ENCODE results near the gene RANBP17. TPM values are rescaled to one million over a fixed set of nuclear protein-coding genes. Genes with fewer than 3 reads are reported as not detected.
A peak's percentile ranks its signal among the peaks of the same experiment; 100 is the strongest.

The RANBP17 gene
- total and polyA plus RNA-seq, 2 experiments from 2014 or later: 43.8 to 53.1 TPM

DNA sequence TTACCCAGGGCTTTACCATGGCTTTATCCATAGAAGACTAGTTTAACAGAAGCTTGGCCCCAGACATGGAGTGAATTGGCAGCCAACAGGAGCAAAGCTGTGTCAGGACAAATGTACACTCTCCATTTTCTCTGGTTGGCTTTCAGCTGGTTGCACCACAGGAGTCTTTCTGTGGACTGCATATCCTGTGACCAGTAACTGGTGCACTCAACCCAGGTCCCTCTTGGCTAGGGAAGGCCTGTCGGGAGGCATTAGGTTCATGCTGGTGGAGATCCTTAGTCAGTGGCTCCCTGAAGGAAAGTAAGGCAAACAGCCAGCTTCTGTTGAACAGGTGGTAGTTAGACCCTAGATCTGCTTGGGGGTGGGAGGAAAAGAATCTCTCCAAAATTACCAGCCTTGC lies 300.3 kb downstream of the RANBP17 start:
- Histone ChIP-seq H3K27ac (ENCODE audit: low read depth) (no peak overlapping the region), H2AFZ (no peak overlapping the region), H3K4me1 (ENCODE audit: insufficient read depth) (peaks cover 7% of the 10 kb centered on the region; the same call in 1 of the 2 replicates), H3K4me3 (no peak overlapping the region), H4K20me1 (replicated peaks; ENCODE audit: insufficient read depth) (no peaks in the 10 kb centered on the region), H3K36me3 (ENCODE audit: insufficient read depth) (no peaks in the 10 kb centered on the region), H3K4me2 (no peak overlapping the region), H3F3A (replicated peaks; ENCODE audit: low read depth) (no peaks in the 10 kb centered on the region), H3K27me3 (ENCODE audit: insufficient read depth) (no peaks in the 10 kb centered on the region), H3K79me2 (replicated peaks; ENCODE audit: insufficient read depth) (no peaks in the 10 kb centered on the region), H3K9me2 (ENCODE audit: insufficient read depth) (no peaks in the 10 kb centered on the region)
- no peak overlapping the region for H3K27ac Mint-ChIP-seq
- peak; percentile 4 for DNase-seq (ENCODE audit: low spot score)
- ATAC-seq: peak; percentile 55
- no peaks in the 10 kb centered on the region for H3K27me3 Mint-ChIP-seq (ENCODE audit: insufficient read depth, low read depth, poor library complexity)
- peaks cover 21% of the 10 kb centered on the region for H3K4me1 Mint-ChIP-seq
- H3K9me3 Mint-ChIP-seq: no peaks in the 10 kb centered on the region
- no peaks in the 10 kb centered on the region for H3K36me3 Mint-ChIP-seq (ENCODE audit: low read depth)
- H3K4me3 Mint-ChIP-seq: no peak overlapping the region
- TF ChIP-seq CREB1 (CRISPR knock-in tag; IDR thresholded peaks at IDR 0.05; ENCODE audit: low read depth): no peak

DNA sequence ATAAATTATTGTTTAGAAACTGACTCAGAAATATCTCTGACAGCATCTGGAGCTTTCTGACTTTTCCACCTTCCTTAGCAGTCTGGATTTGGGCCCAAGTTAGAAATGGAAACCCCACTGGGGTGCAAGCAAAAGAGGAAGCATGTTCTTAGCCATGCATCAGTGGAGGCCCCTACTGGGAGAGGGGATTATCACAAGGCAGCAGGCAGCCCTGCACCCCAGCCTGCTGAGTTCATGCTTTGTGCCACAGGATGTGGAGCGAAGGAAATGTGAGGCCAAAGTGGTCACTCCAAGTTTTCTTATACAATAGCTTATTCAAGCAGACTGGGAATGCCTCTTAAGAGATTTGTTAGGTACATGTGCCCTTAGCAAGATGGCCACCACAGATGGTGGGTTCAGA lies 300.8 kb downstream of the RANBP17 start:
- H3K36me3 ChIP-seq (ENCODE audit: insufficient read depth): no peaks in the 10 kb centered on the region
- H3K79me2 ChIP-seq (replicated peaks; ENCODE audit: insufficient read depth): no peaks in the 10 kb centered on the region
- no peaks in the 10 kb centered on the region for H3F3A ChIP-seq (replicated peaks; ENCODE audit: low read depth)
- peaks cover 21% of the 10 kb centered on the region for H3K4me1 Mint-ChIP-seq
- no peaks in the 10 kb centered on the region for H4K20me1 ChIP-seq (replicated peaks; ENCODE audit: insufficient read depth)
- H3K27ac Mint-ChIP-seq: no peak overlapping the region
- no peak overlapping the region for H3K4me2 ChIP-seq
- H3K4me1 ChIP-seq (ENCODE audit: insufficient read depth): peaks cover 7% of the 10 kb centered on the region; the same call in 1 of the 2 replicates
- H2AFZ ChIP-seq: no peak overlapping the region
- no peak overlapping the region for H3K4me3 Mint-ChIP-seq
- no peak overlapping the region for H3K27ac ChIP-seq (ENCODE audit: low read depth)
- H3K9me2 ChIP-seq (ENCODE audit: insufficient read depth): no peaks in the 10 kb centered on the region
- DNase-seq (ENCODE audit: low spot score): peak; percentile 80
- ATAC-seq: peak; percentile 100
- H3K4me3 ChIP-seq: no peak overlapping the region
- no peaks in the 10 kb centered on the region for H3K36me3 Mint-ChIP-seq (ENCODE audit: low read depth)
- no peaks in the 10 kb centered on the region for H3K9me3 Mint-ChIP-seq
- H3K27me3 Mint-ChIP-seq (ENCODE audit: insufficient read depth, low read depth, poor library complexity): no peaks in the 10 kb centered on the region
- H3K27me3 ChIP-seq (ENCODE audit: insufficient read depth): no peaks in the 10 kb centered on the region
- TF ChIP-seq EZH2 (IDR thresholded peaks at IDR 0.05; ENCODE audit: low read depth, unreplicated experiment): no peak
- TF ChIP-seq JUNB (IDR thresholded peaks at IDR 0.05; ENCODE audit: unreplicated experiment): no peak
- no peak for TF ChIP-seq CREB1 (CRISPR knock-in tag; IDR thresholded peaks at IDR 0.05; ENCODE audit: low read depth)
- TF ChIP-seq POLR2AphosphoS5 (IDR thresholded peaks at IDR 0.05; ENCODE audit: low read depth): no peak
- TF ChIP-seq STAT1 (IDR thresholded peaks at IDR 0.05; ENCODE audit: unreplicated experiment): no peak
- TF ChIP-seq, protein P1, sequence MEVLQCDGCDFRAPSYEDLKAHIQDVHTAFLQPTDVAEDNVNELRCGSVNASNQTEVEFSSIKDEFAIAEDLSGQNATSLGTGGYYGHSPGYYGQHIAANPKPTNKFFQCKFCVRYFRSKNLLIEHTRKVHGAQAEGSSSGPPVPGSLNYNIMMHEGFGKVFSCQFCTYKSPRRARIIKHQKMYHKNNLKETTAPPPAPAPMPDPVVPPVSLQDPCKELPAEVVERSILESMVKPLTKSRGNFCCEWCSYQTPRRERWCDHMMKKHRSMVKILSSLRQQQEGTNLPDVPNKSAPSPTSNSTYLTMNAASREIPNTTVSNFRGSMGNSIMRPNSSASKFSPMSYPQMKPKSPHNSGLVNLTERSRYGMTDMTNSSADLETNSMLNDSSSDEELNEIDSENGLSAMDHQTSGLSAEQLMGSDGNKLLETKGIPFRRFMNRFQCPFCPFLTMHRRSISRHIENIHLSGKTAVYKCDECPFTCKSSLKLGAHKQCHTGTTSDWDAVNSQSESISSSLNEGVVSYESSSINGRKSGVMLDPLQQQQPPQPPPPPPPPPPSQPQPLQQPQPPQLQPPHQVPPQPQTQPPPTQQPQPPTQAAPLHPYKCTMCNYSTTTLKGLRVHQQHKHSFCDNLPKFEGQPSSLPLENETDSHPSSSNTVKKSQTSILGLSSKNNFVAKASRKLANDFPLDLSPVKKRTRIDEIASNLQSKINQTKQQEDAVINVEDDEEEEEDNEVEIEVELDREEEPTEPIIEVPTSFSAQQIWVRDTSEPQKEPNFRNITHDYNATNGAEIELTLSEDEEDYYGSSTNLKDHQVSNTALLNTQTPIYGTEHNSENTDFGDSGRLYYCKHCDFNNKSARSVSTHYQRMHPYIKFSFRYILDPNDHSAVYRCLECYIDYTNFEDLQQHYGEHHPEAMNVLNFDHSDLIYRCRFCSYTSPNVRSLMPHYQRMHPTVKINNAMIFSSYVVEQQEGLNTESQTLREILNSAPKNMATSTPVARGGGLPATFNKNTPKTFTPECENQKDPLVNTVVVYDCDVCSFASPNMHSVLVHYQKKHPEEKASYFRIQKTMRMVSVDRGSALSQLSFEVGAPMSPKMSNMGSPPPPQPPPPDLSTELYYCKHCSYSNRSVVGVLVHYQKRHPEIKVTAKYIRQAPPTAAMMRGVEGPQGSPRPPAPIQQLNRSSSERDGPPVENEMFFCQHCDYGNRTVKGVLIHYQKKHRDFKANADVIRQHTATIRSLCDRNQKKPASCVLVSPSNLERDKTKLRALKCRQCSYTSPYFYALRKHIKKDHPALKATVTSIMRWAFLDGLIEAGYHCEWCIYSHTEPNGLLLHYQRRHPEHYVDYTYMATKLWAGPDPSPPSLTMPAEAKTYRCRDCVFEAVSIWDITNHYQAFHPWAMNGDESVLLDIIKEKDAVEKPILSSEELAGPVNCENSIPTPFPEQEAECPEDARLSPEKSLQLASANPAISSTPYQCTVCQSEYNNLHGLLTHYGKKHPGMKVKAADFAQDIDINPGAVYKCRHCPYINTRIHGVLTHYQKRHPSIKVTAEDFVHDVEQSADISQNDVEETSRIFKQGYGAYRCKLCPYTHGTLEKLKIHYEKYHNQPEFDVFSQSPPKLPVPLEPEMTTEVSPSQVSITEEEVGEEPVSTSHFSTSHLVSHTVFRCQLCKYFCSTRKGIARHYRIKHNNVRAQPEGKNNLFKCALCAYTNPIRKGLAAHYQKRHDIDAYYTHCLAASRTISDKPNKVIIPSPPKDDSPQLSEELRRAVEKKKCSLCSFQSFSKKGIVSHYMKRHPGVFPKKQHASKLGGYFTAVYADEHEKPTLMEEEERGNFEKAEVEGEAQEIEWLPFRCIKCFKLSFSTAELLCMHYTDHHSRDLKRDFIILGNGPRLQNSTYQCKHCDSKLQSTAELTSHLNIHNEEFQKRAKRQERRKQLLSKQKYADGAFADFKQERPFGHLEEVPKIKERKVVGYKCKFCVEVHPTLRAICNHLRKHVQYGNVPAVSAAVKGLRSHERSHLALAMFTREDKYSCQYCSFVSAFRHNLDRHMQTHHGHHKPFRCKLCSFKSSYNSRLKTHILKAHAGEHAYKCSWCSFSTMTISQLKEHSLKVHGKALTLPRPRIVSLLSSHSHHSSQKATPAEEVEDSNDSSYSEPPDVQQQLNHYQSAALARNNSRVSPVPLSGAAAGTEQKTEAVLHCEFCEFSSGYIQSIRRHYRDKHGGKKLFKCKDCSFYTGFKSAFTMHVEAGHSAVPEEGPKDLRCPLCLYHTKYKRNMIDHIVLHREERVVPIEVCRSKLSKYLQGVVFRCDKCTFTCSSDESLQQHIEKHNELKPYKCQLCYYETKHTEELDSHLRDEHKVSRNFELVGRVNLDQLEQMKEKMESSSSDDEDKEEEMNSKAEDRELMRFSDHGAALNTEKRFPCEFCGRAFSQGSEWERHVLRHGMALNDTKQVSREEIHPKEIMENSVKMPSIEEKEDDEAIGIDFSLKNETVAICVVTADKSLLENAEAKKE (CRISPR knock-in tag; IDR thresholded peaks at IDR 0.05): peak; percentile 17; the same call in 1 of the 2 replicates
- no peak for TF ChIP-seq NANOG (IDR thresholded peaks at IDR 0.05; ENCODE audit: borderline replicate concordance)
- TF ChIP-seq, protein P2, sequence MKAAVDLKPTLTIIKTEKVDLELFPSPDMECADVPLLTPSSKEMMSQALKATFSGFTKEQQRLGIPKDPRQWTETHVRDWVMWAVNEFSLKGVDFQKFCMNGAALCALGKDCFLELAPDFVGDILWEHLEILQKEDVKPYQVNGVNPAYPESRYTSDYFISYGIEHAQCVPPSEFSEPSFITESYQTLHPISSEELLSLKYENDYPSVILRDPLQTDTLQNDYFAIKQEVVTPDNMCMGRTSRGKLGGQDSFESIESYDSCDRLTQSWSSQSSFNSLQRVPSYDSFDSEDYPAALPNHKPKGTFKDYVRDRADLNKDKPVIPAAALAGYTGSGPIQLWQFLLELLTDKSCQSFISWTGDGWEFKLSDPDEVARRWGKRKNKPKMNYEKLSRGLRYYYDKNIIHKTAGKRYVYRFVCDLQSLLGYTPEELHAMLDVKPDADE (IDR thresholded peaks at IDR 0.05): 0 out of 2 replicates have a peak, but pooled peaks have one; percentile 18
- no peak for TF ChIP-seq EZH2phosphoT487 (IDR thresholded peaks at IDR 0.05; ENCODE audit: unreplicated experiment)
- TF ChIP-seq ZNF331 (CRISPR knock-in tag; IDR thresholded peaks at IDR 0.05; ENCODE audit: low read depth): no peak
- TF ChIP-seq, protein P3, sequence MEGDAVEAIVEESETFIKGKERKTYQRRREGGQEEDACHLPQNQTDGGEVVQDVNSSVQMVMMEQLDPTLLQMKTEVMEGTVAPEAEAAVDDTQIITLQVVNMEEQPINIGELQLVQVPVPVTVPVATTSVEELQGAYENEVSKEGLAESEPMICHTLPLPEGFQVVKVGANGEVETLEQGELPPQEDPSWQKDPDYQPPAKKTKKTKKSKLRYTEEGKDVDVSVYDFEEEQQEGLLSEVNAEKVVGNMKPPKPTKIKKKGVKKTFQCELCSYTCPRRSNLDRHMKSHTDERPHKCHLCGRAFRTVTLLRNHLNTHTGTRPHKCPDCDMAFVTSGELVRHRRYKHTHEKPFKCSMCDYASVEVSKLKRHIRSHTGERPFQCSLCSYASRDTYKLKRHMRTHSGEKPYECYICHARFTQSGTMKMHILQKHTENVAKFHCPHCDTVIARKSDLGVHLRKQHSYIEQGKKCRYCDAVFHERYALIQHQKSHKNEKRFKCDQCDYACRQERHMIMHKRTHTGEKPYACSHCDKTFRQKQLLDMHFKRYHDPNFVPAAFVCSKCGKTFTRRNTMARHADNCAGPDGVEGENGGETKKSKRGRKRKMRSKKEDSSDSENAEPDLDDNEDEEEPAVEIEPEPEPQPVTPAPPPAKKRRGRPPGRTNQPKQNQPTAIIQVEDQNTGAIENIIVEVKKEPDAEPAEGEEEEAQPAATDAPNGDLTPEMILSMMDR (conservative IDR thresholded peaks at IDR 0.05; ENCODE audit: low read depth in 2 of 2): peak; percentile 73 to 80
- no peak for TF ChIP-seq ZNF114 (CRISPR knock-in tag; IDR thresholded peaks at IDR 0.05)

All from GM23338 (cell line).